Lung (tissue), 12 donors: Measurements from ENCODE around the gene LGR6. TPM values are rescaled to one million over a fixed set of nuclear protein-coding genes. Genes with fewer than 3 reads are reported as not detected.

Experiments
- ATAC-seq: fragments of 200-7000 bp; cut with Tn5 transposase; one replicate; pipeline ENCODE4 v1.9.1; 2020; ENCODE audit warnings: moderate number of reproducible peaks; ENCODE audit not compliant: insufficient read depth, low FRiP score
- DNase-seq, 3 donors: peaks; one replicate each; pipeline ENCODE4 v3.0.0-alpha.2; 2013 to 2017
- H3K27ac ChIP-seq, 2 donors: one replicate each; pipeline ENCODE4 v1.5.1; 2013; ENCODE audit warnings: mild to moderate bottlenecking in 2 of 2, moderate library complexity in 2 of 2, control low read depth in 1 of 2, inconsistent platforms in 1 of 2, low read depth in 1 of 2, low read length in 1 of 2
- H3K27me3 ChIP-seq, 3 donors: one replicate each; pipeline ENCODE4 v1.5.1; 2013; ENCODE audit warnings: low read length in 2 of 3; ENCODE audit not compliant: control insufficient read depth in 3 of 3, insufficient read depth in 3 of 3
- H3K36me3 ChIP-seq, 4 donors: one replicate each; pipeline ENCODE4 v1.5.1; 2013; ENCODE audit warnings: low read length in 4 of 4, mild to moderate bottlenecking in 1 of 4, moderate library complexity in 1 of 4; ENCODE audit not compliant: control insufficient read depth in 4 of 4, insufficient read depth in 4 of 4
- H3K4me1 ChIP-seq, 5 donors: one replicate each; pipeline ENCODE4 v1.5.1; 2013; ENCODE audit warnings: low read length in 5 of 5, mild to moderate bottlenecking in 2 of 5, moderate library complexity in 1 of 5; ENCODE audit not compliant: control insufficient read depth in 5 of 5, insufficient read depth in 5 of 5
- H3K4me3 ChIP-seq: one replicate; pipeline ENCODE4 v1.5.1; 2013; ENCODE audit warnings: mild to moderate bottlenecking, control low read depth, moderate library complexity
- H3K9ac ChIP-seq, 2 donors: one replicate each; pipeline ENCODE4 v1.5.1; 2013; ENCODE audit warnings: low read length in 2 of 2, control low read depth in 1 of 2; ENCODE audit not compliant: insufficient read depth in 1 of 2
- H3K9me3 ChIP-seq, 4 donors: one replicate each; pipeline ENCODE4 v1.5.1; 2013; ENCODE audit warnings: low read length in 3 of 4, mild to moderate bottlenecking in 1 of 4, moderate library complexity in 1 of 4; ENCODE audit not compliant: control insufficient read depth in 4 of 4, insufficient read depth in 3 of 4
- WGBS, 2 donors: extraction: QIAGEN DNeasy Blood & Tissue Kit; methylation state at CpG; one replicate each; pipeline ENCODE4 v1.1.7; 2013; 5-methylcytosine and 5-hydroxymethylcytosine counted together
- polyA plus RNA-seq, 2 donors: library from polyadenylated mRNA; stranded (reverse); fragments of 200-250 nt; gene quantifications; one replicate each; pipeline ENCODE4 v1.2.1, GENCODE V29; 2013
- total RNA-seq, 2 donors: library from RNA; depleted of rRNA in 1 of 2; stranded (reverse); fragments of >200 nt in 1 of 2; gene quantifications; one replicate each; pipeline ENCODE4 v1.2.1, GENCODE V29; 2014 to 2021
- TF ChIP-seq, protein P1 (sequence below): IDR thresholded peaks from 2 replicates; pipeline ENCODE4 v1.5.1; 2012; ENCODE audit warnings: mild to moderate bottlenecking; ENCODE audit errors: control extremely low read depth, extremely low read depth
- donor health status: control.
- donor health status: control.
- donor health status: Bipolar disorder and iron deficiency.
- donor health status: healthy.
- donor health status: DM: yes; HTN: yes; CAD: no.

Gene LGR6
- total and polyA plus RNA-seq, 4 donors, result 0.57 to 4.1 (median 1.3) TPM

DNA sequence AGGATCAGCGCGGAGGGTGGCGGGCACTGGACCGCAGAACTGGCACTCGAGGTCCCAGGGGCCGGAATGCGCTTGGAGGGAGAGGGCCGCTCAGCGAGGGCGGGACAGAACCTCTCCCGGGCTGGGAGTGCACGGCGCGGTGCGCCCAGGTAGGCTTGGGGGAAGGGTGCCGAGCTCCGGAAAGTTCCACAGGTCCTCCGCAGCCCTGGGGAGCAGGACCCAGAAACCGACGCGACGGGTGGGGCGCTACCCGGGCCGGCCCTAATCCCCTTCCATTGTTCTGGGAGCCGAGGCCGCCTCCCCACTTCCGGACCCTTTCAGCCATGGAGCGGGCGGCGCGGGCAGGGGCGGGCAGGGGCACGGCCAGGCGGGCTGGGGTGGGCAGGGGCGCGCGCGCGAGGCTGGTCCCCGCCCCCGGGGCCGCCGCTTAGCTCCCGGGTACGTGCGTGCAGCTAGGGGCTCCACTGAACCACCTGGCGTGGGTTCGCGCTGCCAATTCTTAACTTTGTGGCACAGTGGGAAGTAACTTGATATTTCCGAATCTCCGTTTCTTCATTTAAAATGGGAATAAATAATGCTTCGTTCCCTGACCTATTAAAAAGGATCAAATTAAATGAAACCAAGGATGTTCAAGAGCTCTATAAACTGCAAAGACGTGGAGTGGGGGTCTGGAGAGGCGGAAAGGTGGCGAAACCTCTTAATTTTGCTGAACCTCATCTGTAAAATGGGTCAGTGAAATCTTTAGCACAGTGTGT, 20.7 kb downstream of the LGR6 start:
- Histone ChIP-seq H3K4me1 (peaks cover 0 to 5% (median 0%) of the 10 kb centered on the region in 5 donors), H3K9ac (no peak overlapping the region), H3K4me3 (no peak overlapping the region), H3K27me3 (peaks cover 0 to 19% (median 17%) of the 10 kb centered on the region in 3 donors), H3K36me3 (no peaks in the 10 kb centered on the region), H3K9me3 (no peaks in the 10 kb centered on the region), H3K27ac (peak overlapping the region in 1 of 2 donors; percentile 4)
- TF ChIP-seq, protein P1, sequence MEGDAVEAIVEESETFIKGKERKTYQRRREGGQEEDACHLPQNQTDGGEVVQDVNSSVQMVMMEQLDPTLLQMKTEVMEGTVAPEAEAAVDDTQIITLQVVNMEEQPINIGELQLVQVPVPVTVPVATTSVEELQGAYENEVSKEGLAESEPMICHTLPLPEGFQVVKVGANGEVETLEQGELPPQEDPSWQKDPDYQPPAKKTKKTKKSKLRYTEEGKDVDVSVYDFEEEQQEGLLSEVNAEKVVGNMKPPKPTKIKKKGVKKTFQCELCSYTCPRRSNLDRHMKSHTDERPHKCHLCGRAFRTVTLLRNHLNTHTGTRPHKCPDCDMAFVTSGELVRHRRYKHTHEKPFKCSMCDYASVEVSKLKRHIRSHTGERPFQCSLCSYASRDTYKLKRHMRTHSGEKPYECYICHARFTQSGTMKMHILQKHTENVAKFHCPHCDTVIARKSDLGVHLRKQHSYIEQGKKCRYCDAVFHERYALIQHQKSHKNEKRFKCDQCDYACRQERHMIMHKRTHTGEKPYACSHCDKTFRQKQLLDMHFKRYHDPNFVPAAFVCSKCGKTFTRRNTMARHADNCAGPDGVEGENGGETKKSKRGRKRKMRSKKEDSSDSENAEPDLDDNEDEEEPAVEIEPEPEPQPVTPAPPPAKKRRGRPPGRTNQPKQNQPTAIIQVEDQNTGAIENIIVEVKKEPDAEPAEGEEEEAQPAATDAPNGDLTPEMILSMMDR, result no peak
- 5 to 6% methylated on average over 56 of the region's 56 CpGs for WGBS, 2 donors
- ATAC-seq (no peak), DNase-seq (peak in 2 of 3 donors; percentile 43 to 44)

DNA sequence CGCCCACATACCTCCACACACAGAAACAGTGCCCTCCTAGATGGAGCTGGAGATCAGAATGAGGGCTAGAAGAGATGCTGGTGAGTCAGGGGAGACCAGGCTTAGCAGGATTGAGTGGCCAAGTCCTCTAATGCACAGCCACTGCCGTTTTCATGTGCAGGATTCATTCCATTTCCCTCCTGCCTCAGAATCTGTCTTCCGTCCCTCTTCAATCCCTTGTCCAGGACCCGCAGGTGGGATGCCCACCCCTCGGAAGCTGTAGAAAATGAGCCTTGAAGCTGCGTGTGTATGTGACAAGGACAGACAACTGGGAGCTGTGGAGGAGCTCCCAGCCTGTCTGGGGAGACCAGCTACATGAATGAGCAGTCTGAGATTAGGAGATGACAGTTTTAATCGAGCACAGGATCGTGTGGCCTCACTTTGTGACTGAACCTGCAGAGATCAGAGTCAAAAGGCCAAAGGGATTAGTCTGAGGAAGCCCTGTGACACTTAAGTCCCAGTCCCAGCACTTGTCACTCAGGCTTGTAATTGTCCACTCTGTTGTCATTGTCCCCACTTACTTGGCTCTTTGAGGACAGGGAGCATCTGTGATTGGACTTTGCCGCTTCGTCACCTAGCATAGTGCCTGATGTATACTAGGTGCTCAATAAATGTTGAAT, 22.0 kb downstream of the LGR6 start:
- DNase-seq, result no peak
- Histone ChIP-seq H3K36me3 (no peaks in the 10 kb centered on the region), H3K9ac (no peak overlapping the region), H3K27ac (no peak overlapping the region), H3K27me3 (peaks cover 0 to 19% (median 17%) of the 10 kb centered on the region in 3 donors), H3K4me3 (no peak overlapping the region), H3K4me1 (peaks cover 0 to 5% (median 0%) of the 10 kb centered on the region in 5 donors), H3K9me3 (no peaks in the 10 kb centered on the region)
- 76 to 80% methylated on average over 10 of the region's 10 CpGs for WGBS, 2 donors
- ATAC-seq, result no peak
- TF ChIP-seq, protein P1, result no peak

DNA sequence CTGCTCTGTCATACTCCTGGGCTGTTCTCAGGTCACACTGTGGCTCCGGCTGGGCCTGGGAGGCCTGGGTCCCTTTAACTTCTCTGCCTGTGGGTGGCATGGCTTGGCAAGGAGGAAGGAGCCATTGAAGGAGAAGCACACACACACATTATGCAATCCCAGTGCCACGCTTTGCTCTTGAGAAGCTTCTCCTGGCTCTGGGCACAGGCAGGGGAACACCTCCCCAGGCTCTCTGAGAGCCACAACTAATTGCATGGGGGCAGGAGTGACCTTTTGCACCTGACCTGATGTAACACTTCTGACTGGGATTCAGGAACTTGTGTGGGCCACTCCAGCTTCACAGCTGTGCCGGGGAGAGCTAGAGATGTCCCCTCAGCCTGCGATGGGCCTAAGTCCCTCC, 23.1 kb downstream of the LGR6 start:
- Histone ChIP-seq H3K9ac (no peak overlapping the region), H3K9me3 (no peaks in the 10 kb centered on the region), H3K36me3 (no peaks in the 10 kb centered on the region), H3K4me3 (no peak overlapping the region), H3K27ac (no peak overlapping the region), H3K27me3 (peaks cover 0 to 19% (median 17%) of the 10 kb centered on the region in 3 donors), H3K4me1 (peaks cover 0 to 5% (median 0%) of the 10 kb centered on the region in 5 donors)
- WGBS, 2 donors, result 44 to 60% methylated on average over 4 of the region's 4 CpGs
- DNase-seq (no peak), ATAC-seq (peak; percentile 53)
- TF ChIP-seq, protein P1, result no peak
